SK-N-SH (cell line): ENCODE measurements around the gene UBA1.

ENCODE experiments used
- CHD2 ChIP-seq: fragments of 150-350 bp; IDR thresholded peaks from 2 replicates; pipeline ENCODE4 v1.6.1; 2018; ENCODE audit warnings: low read length; ENCODE audit not compliant: partially characterized antibody
- EZH2phosphoT487 ChIP-seq: fragments of 200-600 bp; sonication (generic); IDR thresholded peaks from 2 replicates; pipeline ENCODE4 v1.6.1; 2017; ENCODE audit warnings: low read depth, mixed run types, mild to moderate bottlenecking, antibody characterized with exemption, moderate library complexity, borderline replicate concordance
- TF ChIP-seq, protein P1 (sequence below): fragments of 200-600 bp; sonication (generic); IDR thresholded peaks from 2 replicates; pipeline ENCODE4 v1.6.1; 2017; ENCODE audit warnings: antibody characterized with exemption, mild to moderate bottlenecking, moderate library complexity

- TF ChIP-seq, protein P1, sequence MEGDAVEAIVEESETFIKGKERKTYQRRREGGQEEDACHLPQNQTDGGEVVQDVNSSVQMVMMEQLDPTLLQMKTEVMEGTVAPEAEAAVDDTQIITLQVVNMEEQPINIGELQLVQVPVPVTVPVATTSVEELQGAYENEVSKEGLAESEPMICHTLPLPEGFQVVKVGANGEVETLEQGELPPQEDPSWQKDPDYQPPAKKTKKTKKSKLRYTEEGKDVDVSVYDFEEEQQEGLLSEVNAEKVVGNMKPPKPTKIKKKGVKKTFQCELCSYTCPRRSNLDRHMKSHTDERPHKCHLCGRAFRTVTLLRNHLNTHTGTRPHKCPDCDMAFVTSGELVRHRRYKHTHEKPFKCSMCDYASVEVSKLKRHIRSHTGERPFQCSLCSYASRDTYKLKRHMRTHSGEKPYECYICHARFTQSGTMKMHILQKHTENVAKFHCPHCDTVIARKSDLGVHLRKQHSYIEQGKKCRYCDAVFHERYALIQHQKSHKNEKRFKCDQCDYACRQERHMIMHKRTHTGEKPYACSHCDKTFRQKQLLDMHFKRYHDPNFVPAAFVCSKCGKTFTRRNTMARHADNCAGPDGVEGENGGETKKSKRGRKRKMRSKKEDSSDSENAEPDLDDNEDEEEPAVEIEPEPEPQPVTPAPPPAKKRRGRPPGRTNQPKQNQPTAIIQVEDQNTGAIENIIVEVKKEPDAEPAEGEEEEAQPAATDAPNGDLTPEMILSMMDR = no peak
- no peak for TF ChIP-seq CHD2
- TF ChIP-seq EZH2phosphoT487 = no peak
Measured at GRCh38 chrX:47244676-47245075, 51.0 kb downstream of the UBA1 start.
